A549 (cell line): ENCODE results near the gene EDN3. TPM values are rescaled to one million over a fixed set of nuclear protein-coding genes. Genes with fewer than 3 reads are reported as not detected.

Experiments
- ATAC-seq, 2 experiments: fragments of 200-7000 bp in 1 of 2; fragments of >200 bp in 1 of 2; cut with Nextera tagmentation in 1 of 2; cut with Tn5 transposase in 1 of 2; 3 replicates each; pipeline versions ENCODE4 v1.8.0 to v1.9.1; 2018 to 2020; ENCODE audit warnings: mild to moderate bottlenecking in 1 of 2, moderate library complexity in 1 of 2
- CTCF ChIA-PET: fragments of 300-600 bp; sonication (Branson Sonifier 250); formaldehyde crosslinking; extraction: SDS; loops from one replicate; lab custom pipeline; 2021; ENCODE audit warnings: antibody characterized with exemption, inconsistent platforms; lab: Yijun Ruan, JAX
- POLR2A ChIA-PET: fragments of 350-600 bp; formaldehyde crosslinking; extraction: SDS; loops from one replicate; lab custom pipeline; 2021; ENCODE audit warnings: antibody characterized with exemption, inconsistent platforms; lab: Yijun Ruan, JAX
- DNase-seq, 2 experiments: peaks; one replicate each; pipeline versions ENCODE4 v3.0.0 to v3.0.0-alpha.2; 2011 to 2016; ENCODE audit warnings: low read depth in 1 of 2, low spot score in 1 of 2
- FAIRE-seq: peaks from 2 replicates; lab custom pipeline; 2011; peaks lifted over from hg19 to GRCh38; lab: Jason Lieb, UNC
- H3K27ac ChIP-seq, 2 experiments: fragments of >200 bp; sonication (Bioruptor Twin); formaldehyde crosslinking; 3 replicates each; pipeline ENCODE4 v1.5.1; 2016 to 2017
- H3K4me1 ChIP-seq: fragments of >200 bp; sonication (Bioruptor Twin); formaldehyde crosslinking; 3 replicates; pipeline ENCODE4 v1.6.1; 2016
- H3K4me2 ChIP-seq: fragments of >200 bp; sonication (Bioruptor Twin); formaldehyde crosslinking; 3 replicates; pipeline ENCODE4 v1.6.1; 2016
- H3K4me3 ChIP-seq: fragments of >200 bp; sonication (Bioruptor Twin); formaldehyde crosslinking; 3 replicates; pipeline ENCODE4 v1.5.1; 2016
- H3K9me3 ChIP-seq: fragments of >200 bp; sonication (Bioruptor Twin); formaldehyde crosslinking; 3 replicates; pipeline ENCODE4 v1.6.1; 2016
- ATOH8 ChIP-seq: fragments of 250-450 bp; sonication (Bioruptor Pico); IDR thresholded peaks from 2 replicates; pipeline ENCODE4 v1.5.0; 2020; ENCODE audit warnings: low read depth, mild to moderate bottlenecking, moderate library complexity
- CBX2 ChIP-seq: fragments of 200-600 bp; sonication (generic); IDR thresholded peaks from 2 replicates; pipeline ENCODE4 v1.6.1; 2016; ENCODE audit warnings: low read depth, mild to moderate bottlenecking, borderline replicate concordance
- CBX8 ChIP-seq: fragments of 200-600 bp; sonication (generic); IDR thresholded peaks from 2 replicates; pipeline ENCODE4 v1.6.1; 2016
- CEBPB ChIP-seq, 2 experiments: fragments of >200 bp in 1 of 2; sonication (Bioruptor Twin) in 1 of 2; formaldehyde crosslinking in 1 of 2; IDR thresholded peaks; 2 replicates each; pipeline ENCODE4 v1.6.1; 2012 to 2016
- EHMT2 ChIP-seq: fragments of 200-600 bp; sonication (generic); IDR thresholded peaks from 2 replicates; pipeline ENCODE4 v1.6.1; 2016; ENCODE audit warnings: antibody characterized with exemption, low read depth, mild to moderate bottlenecking, moderate library complexity
- ELK1 ChIP-seq: fragments of 150-350 bp; IDR thresholded peaks from 2 replicates; pipeline ENCODE4 v1.6.1; 2014; ENCODE audit warnings: low read depth, mild to moderate bottlenecking, low read length
- EP300 ChIP-seq, 2 experiments: fragments of >200 bp; sonication (Bioruptor Twin); formaldehyde crosslinking; IDR thresholded peaks; 2 replicates in 1 of 2; 3 replicates in 1 of 2; pipeline ENCODE4 v1.6.1; 2016 to 2017
- ESRRA ChIP-seq: fragments of 150-350 bp; IDR thresholded peaks from 2 replicates; pipeline ENCODE4 v1.6.1; 2014; ENCODE audit warnings: mild to moderate bottlenecking, low read length, borderline replicate concordance
- FOSL2 ChIP-seq, 2 experiments: fragments of 450-650 bp in 1 of 2; fragments of >200 bp in 1 of 2; sonication (Bioruptor Twin) in 1 of 2; formaldehyde crosslinking; IDR thresholded peaks; 2 replicates each; pipeline versions ENCODE4 v1.5.0 to v1.6.1; 2016 to 2020; ENCODE audit warnings: mild to moderate bottlenecking in 1 of 2, moderate library complexity in 1 of 2
- FOXS1 ChIP-seq: fragments of 250-450 bp; sonication (Bioruptor Pico); IDR thresholded peaks from 2 replicates; pipeline ENCODE4 v1.5.0; 2020; ENCODE audit warnings: mild to moderate bottlenecking, moderate library complexity
- HEYL ChIP-seq: fragments of 250-450 bp; sonication (Bioruptor Pico); IDR thresholded peaks from 2 replicates; pipeline ENCODE4 v1.8.0; 2021; ENCODE audit warnings: mild to moderate bottlenecking, moderate library complexity
- JUN ChIP-seq, 2 experiments: fragments of >200 bp; sonication (Bioruptor Twin); formaldehyde crosslinking; IDR thresholded peaks; 2 replicates in 1 of 2; 3 replicates in 1 of 2; pipeline ENCODE4 v1.6.1; 2016 to 2017
- JUNB ChIP-seq: fragments of >200 bp; sonication (Bioruptor Twin); formaldehyde crosslinking; IDR thresholded peaks from 2 replicates; pipeline ENCODE4 v1.6.1; 2016
- KDM5A ChIP-seq: fragments of 200-600 bp; sonication (generic); IDR thresholded peaks from 2 replicates; pipeline ENCODE4 v1.6.1; 2016; ENCODE audit warnings: antibody characterized with exemption, mild to moderate bottlenecking
- MAFK ChIP-seq: fragments of 450-650 bp; IDR thresholded peaks from 2 replicates; pipeline ENCODE4 v1.6.1; 2014; ENCODE audit not compliant: partially characterized antibody
- MYC ChIP-seq: IDR thresholded peaks from 2 replicates; pipeline ENCODE4 v1.6.1; 2012; ENCODE audit warnings: mild to moderate bottlenecking, inconsistent platforms, low read length, improper control_type of control experiment, borderline replicate concordance
- RAD21 ChIP-seq, 2 experiments: fragments of >200 bp in 1 of 2; sonication (Bioruptor Twin) in 1 of 2; formaldehyde crosslinking in 1 of 2; IDR thresholded peaks in 1 of 2; conservative IDR thresholded peaks in 1 of 2; 2 replicates in 1 of 2; 3 replicates in 1 of 2; pipeline ENCODE4 v1.6.1; 2012 to 2018; ENCODE audit warnings: inconsistent platforms in 1 of 2
- RCOR1 ChIP-seq: fragments of 150-350 bp; IDR thresholded peaks from 2 replicates; pipeline ENCODE4 v1.6.1; 2014; ENCODE audit warnings: antibody characterized with exemption, low read length, low read depth
- RNF2 ChIP-seq: fragments of 200-600 bp; sonication (generic); IDR thresholded peaks from 2 replicates; pipeline ENCODE4 v1.6.1; 2016; ENCODE audit warnings: low read depth, mild to moderate bottlenecking, antibody characterized with exemption, moderate library complexity, borderline replicate concordance
- SREBF2 ChIP-seq: fragments of 450-650 bp; IDR thresholded peaks from 2 replicates; pipeline ENCODE4 v1.6.1; 2014; ENCODE audit warnings: mild to moderate bottlenecking, moderate library complexity
- ZFP36 ChIP-seq: fragments of 450-650 bp; IDR thresholded peaks from 2 replicates; pipeline ENCODE4 v1.6.1; 2014; ENCODE audit warnings: borderline replicate concordance; ENCODE audit not compliant: partially characterized antibody
- WGBS: methylation state at CpG from one replicate; pipeline ENCODE4 v1.1.6; 2017; ENCODE audit errors: missing lambda C conversion rate; 5-methylcytosine and 5-hydroxymethylcytosine counted together
- polyA plus RNA-seq, 4 experiments: library from polyadenylated mRNA; depleted of rRNA in 3 of 4; stranded (reverse); fragments of >200 nt; fragmentation: RNase III in 1 of 4; extraction: RNeasy Plus Mini Kit Qiagen cat#74134 plus additional on column Dnase treatment in 1 of 4; gene quantifications; 2 replicates in 3 of 4; 3 replicates in 1 of 4; pipeline ENCODE4 v1.2.3, GENCODE V29; 2011 to 2017
- TF ChIP-seq, protein P1 (sequence below): fragments of >200 bp; sonication (Bioruptor Twin); formaldehyde crosslinking; IDR thresholded peaks from 2 replicates; pipeline ENCODE4 v1.6.1; 2016
- TF ChIP-seq, protein P2 (sequence below): IDR thresholded peaks from 2 replicates; pipeline ENCODE4 v1.6.1; 2012

The EDN3 gene
- polyA plus RNA-seq, 2 of the 4 experiments (the other 2 are of a cell fraction): 0.13 to 0.54 TPM

GRCh38 chr20:59363101-59363500, 62.7 kb downstream of the EDN3 start:
- H3K27ac ChIP-seq: no peak overlapping the region
- H3K9me3 ChIP-seq: no peaks in the 10 kb centered on the region
- no peak for TF ChIP-seq JUN (IDR thresholded peaks at IDR 0.05)
- no peak for TF ChIP-seq RAD21 (conservative IDR thresholded peaks at IDR 0.05 in 1 of 2, IDR thresholded peaks at IDR 0.05 in 1 of 2)
- no peak for TF ChIP-seq EHMT2
- no peak for TF ChIP-seq FOSL2 (IDR thresholded peaks at IDR 0.05)
- no peak for TF ChIP-seq FOSL2 (CRISPR knock-in tag; IDR thresholded peaks at IDR 0.05)
- TF ChIP-seq SREBF2: no peak
- TF ChIP-seq RCOR1: no peak
- no peak for TF ChIP-seq JUNB
- TF ChIP-seq, protein P1, sequence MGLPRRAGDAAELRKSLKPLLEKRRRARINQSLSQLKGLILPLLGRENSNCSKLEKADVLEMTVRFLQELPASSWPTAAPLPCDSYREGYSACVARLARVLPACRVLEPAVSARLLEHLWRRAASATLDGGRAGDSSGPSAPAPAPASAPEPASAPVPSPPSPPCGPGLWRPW: no peak
- no peak for TF ChIP-seq MYC
- no peak for DNase-seq
- ATAC-seq: no peak
- no peak overlapping the region for H3K4me3 ChIP-seq
- H3K4me2 ChIP-seq: no peak overlapping the region
- H3K4me1 ChIP-seq: no peaks in the 10 kb centered on the region
- no peak for FAIRE-seq
- ChIA-PET POLR2A (no interaction called here), CTCF (interaction anchor here (1.3 kb wide), 1 partner anchor 29 kb away, joined by 3 read pairs; no protein-coding TSS in a partner anchor)
- WGBS: 78% methylated on average over 12 of the region's 12 CpGs

DNA sequence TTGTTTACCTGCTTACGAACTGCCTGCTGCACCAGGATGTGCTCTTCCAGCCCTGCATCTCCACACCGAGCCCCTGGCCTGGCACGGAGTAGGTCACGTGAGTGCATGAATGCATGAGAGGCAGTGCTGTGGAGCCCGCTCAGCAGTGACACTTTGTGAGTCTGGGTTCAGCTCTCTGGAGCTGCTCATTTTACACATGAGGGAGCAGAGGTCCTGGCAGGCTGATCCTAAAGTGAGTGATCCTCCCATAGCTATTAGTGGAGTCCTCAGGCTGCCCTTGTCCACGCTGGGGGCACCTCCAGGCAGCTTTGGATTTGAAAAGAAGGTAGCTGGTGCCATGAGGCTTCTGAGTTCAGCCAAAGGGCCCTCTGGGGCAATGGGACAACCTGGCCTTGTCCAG, 64.2 kb downstream of the EDN3 start:
- no peak overlapping the region for H3K27ac ChIP-seq
- no peak overlapping the region for H3K4me3 ChIP-seq
- 74% methylated on average over 5 of the region's 6 CpGs for WGBS
- H3K9me3 ChIP-seq: no peaks in the 10 kb centered on the region
- H3K4me1 ChIP-seq: no peaks in the 10 kb centered on the region
- ATAC-seq (no peak), DNase-seq (no peak), FAIRE-seq (no peak)
- no peak for TF ChIP-seq HEYL (CRISPR knock-in tag)
- no peak for TF ChIP-seq EP300 (IDR thresholded peaks at IDR 0.05)
- no peak for TF ChIP-seq CEBPB (IDR thresholded peaks at IDR 0.05)
- no peak for TF ChIP-seq ZFP36
- no peak for TF ChIP-seq MAFK
- TF ChIP-seq, protein P2, sequence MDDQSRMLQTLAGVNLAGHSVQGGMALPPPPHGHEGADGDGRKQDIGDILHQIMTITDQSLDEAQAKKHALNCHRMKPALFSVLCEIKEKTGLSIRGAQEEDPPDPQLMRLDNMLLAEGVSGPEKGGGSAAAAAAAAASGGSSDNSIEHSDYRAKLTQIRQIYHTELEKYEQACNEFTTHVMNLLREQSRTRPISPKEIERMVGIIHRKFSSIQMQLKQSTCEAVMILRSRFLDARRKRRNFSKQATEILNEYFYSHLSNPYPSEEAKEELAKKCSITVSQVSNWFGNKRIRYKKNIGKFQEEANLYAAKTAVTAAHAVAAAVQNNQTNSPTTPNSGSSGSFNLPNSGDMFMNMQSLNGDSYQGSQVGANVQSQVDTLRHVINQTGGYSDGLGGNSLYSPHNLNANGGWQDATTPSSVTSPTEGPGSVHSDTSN: no peak
- no peak for TF ChIP-seq CBX8
- no peak for TF ChIP-seq ELK1
- TF ChIP-seq RNF2: no peak
- no peak for TF ChIP-seq CBX2
- TF ChIP-seq EHMT2: no peak
- no peak for TF ChIP-seq ESRRA
- no peak for TF ChIP-seq FOXS1 (CRISPR knock-in tag)
- no peak for TF ChIP-seq JUNB
- no peak for TF ChIP-seq ATOH8 (CRISPR knock-in tag)
- no peak for TF ChIP-seq KDM5A
- ChIA-PET CTCF (interaction anchor here (1.7 kb wide), 1 partner anchor 40 kb away, joined by 5 read pairs; no protein-coding TSS in a partner anchor), POLR2A (interaction anchor here (0.6 kb wide), 1 partner anchor 55 kb away, joined by 3 read pairs; no protein-coding TSS in a partner anchor)
- no peak overlapping the region for H3K4me2 ChIP-seq
